Activated CD4-positive, alpha-beta T cell treated with anti-CD3 and anti-CD28 coated beads, Interleukin-2, amount 50 U/mL, for 16 hours (primary cell): ENCODE data around the gene CDH4.

Source experiments
- DNase-seq: peaks from one replicate; pipeline ENCODE4 v3.0.0-alpha.2; 2020

CDH4 gene

GRCh38 chr20:61682114-61682995, 430.3 kb downstream of the CDH4 start:
- no peak for DNase-seq

DNA sequence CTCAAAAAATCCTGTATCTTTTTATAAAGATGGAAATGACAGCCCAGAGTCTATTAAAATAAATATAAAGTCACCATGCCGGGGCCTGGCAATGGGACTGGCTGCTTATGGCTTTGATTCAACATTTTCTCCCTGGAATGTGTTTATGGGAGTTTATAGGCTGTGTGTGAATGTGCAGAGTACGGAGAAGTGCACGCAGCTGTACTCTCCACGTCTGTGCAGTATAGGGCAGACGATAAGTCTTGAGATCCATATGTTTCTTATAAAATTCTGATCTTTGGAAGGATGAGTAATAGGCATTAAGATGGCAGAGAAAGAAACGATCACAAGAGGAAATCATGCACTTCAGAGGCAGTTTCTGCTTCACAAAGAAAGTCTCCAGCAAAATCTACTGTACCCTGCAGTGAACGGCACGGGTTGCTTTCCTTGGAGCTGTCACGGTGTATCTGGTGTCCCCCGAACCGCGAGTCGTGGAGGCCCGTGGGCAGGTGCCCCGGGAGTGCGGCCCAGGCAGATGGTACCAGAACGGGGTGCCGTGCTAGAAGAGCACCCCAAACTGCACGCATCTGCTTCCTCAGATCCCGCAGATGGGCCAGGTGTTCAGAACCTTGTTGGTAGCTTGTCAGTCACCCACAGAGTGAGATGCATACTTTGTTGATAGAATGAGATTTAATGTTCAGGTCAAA, 431.1 kb downstream of the CDH4 start:
- DNase-seq = no peak

DNA sequence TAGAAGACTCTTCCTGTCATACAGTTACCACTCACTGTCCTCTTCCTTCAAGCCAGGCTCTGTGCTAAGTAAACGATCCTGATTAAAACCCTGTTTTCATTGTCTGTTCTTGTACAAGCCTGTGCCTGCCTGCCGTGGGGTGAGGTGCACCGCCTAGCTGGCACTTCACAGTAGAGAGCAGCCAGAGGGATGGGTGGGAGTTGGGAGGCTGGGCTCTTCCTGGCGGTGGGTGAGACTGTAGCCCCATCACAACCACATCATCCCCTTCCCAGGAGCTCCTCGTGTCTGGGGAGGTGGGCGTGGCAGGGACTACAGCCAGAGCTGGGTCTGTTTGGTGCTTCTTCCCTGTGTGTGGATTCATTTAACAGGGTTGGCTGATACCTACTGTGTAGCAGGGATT, 431.7 kb downstream of the CDH4 start:
- DNase-seq = no peak

- no peak for DNase-seq
Observed at GRCh38 chr20:61684136-61684535, 432.1 kb downstream of the CDH4 start.

- no peak for DNase-seq
Observed at GRCh38 chr20:61684583-61685235, 432.6 kb downstream of the CDH4 start.

GRCh38 chr20:61685462-61685861, 433.4 kb downstream of the CDH4 start:
- DNase-seq = no peak

- DNase-seq = no peak
Observed at GRCh38 chr20:61686051-61686936, 434.2 kb downstream of the CDH4 start.

GRCh38 chr20:61688411-61688810, 436.4 kb downstream of the CDH4 start:
- DNase-seq = no peak

DNA sequence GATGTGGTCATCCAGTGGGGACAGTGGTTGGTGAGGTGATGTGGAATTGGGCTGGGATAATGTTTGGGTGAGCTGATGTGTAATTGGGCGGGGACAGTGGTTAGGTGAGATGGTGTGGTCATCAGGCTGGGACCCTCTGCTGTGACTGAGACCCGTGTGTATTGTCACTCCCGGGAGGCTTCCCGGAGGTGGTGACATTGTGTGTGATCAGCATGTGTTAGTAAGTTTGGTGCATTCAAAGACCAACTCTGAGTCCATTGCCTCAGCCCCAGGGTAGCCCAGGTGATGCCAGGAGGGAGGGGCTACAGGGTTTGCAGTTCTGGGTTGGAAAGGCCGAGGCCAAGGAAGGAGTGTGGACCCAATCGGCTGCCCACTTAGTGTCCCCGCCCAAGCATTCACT, 438.1 kb downstream of the CDH4 start:
- no peak for DNase-seq

GRCh38 chr20:61690993-61691838, 439.2 kb downstream of the CDH4 start:
- no peak for DNase-seq

DNA sequence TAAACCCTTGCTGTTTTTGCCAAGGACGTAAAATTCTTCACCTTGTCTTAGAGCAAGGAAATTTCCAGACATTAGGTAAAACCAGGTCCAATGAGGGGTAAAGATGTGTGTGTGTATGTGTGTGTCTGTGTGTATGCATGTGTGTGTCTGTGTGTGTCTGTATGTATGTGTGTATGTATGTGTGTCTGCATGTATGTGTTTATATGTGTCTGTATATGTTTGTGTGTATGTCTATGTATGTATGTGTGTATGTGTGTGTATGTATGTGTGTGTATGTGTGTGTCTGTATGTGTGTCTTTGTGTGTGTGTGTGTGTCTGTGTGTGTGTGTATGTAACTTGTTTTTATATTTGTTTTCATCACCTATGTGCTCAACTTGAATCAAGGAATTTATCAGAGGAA, 439.9 kb downstream of the CDH4 start:
- no peak for DNase-seq

DNA sequence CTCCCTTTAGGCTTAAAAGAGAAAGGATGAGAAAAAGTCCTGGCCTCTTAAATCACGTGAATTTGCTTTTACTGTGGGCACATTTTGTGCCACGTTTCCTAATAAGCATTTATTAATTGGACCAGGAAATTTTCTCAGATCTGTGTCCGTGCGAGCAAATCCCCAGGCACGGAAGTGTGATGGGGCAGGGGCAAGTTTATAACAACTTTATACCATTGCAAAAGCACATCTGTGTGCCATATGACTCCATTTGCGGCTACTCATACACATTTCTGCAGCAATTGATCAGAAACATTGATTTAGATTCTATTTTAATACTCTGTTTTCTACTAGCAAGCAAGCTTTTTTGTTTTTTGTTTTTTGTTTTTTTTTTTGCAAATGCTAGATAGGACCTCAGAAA, 440.4 kb downstream of the CDH4 start:
- DNase-seq = no peak

DNA sequence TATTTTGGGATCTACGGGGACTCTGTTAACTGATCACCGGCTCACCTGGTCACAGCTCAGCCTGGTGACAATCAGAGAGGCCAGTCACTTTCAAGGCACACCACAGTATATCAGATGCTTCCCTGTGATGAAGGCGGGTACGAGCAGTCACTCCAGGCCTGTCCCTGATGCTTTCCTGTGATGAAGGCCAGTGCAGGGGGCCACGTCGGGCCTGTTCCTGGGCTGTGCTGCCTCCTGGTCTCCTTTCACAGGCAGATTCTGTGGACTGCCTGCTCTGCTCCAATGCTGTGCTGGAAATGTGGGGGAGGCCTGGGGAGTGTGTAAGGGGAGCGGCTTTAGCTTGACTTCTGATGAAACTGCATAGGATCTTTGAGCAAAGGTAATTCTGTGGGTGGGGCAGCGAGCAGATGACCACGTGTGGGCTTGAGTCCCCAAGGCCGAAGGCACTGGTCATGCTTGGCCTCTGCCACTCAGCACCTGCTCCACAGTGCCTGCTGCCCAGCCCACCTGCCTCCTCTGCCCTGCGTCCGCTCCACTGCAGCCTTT, 441.1 kb downstream of the CDH4 start:
- no peak for DNase-seq

- DNase-seq = no peak
Observed at GRCh38 chr20:61694682-61695081, 442.6 kb downstream of the CDH4 start.

GRCh38 chr20:61695741-61696140, 443.7 kb downstream of the CDH4 start:
- no peak for DNase-seq

- DNase-seq = no peak
Observed at GRCh38 chr20:61696181-61696735, 444.2 kb downstream of the CDH4 start.

DNA sequence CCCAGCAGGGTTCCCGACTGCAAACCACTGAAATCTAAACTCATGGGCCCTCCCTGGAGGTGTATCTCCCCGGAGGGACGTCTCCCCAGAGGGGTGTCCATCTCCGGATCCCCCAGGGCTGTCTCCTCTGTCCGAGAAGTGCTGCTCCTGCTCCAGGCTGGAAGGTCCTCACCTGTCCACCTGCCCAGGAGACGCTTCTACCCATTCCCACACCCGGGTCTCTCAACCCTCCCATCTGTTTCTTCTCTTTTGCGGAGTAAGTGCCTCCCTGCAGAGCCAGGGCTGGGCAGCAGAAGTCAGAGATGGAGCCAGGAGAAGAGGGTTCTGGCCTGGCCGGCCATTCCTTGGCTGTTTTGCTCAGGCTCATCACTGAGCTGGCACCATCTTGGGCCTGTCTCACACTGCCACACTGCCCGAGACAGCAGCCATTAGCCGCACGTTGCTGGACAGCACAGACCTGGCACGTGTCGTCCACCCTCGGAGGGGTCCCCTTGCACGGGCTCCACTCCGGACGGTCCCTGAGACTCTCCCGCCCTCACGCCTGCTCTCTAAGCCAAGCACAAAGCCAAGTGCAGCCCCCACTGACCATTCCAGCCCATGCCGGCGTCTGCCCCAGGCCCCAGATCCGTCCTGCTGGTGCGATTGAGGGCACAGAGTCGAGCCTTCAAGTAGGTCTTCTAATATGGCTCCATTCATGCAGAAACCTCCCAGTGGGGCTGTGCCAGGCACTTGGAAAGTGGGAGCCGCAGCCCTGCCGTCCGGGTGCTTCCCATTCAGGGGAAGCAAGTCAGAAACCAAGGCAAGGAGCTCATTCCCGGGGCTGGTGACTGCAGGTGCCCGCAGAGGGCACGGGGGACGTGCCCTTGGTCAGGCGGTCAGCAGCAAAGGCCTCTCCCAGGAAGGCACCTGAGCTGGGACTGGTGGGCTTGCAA, 445.9 kb downstream of the CDH4 start:
- no peak for DNase-seq

DNA sequence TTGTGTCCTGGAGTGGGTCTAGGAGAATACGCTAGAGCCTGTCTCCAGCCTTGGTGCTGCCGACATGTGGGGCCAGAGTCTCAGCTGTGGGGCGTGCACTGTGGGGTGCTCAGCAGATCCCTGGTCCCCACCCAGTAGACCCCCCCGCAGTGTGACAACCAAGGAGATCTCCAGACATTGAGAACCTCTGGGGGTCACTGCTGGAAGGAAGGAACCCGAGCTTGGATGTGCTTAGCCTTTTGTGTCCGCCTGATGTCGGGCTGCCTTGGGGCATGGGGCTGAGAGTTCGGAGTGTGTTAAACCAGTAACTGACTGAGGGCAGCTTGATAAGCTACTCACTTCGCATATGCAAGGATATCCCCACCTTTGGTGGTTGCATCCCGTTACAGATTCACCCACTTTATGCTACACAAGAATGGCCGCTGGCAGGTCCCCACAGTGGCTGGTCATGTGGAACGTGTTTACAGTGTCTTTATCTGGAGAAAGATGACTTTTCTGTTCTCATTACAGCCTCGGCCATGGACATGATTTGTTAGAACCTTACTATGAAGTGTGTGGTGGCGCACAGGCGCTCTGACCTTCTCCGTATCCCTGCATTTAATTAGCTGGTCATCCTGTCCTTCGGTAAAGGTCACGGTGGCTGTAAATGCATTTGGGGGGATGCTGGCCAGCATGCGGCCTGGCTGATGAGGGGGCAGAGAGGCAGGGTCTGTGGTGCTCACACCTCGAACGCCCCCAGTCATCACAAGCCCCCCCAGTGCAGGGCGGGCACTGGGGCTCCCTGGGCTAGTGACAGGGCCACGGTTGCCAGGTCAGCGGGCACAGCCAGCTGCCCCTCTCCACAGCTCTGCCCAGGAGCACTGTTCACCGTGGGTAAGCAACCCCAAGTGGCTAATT, 446.8 kb downstream of the CDH4 start:
- no peak for DNase-seq
